GM18505 (cell line): Measurements from ENCODE around the gene TSPAN10.
A peak's percentile ranks its signal among the peaks of the same experiment; 100 is the strongest.

Experiments
- ATAC-seq: cut with Tn5 transposase; IDR thresholded peaks from one replicate; pipeline ENCODE4 v1.9.1; 2021; ENCODE audit not compliant: unreplicated experiment
- POLR2A ChIP-seq: IDR thresholded peaks from 4 replicates; pipeline ENCODE4 v1.6.1; 2011; ENCODE audit warnings: borderline replicate concordance; ENCODE audit not compliant: insufficient read depth, insufficient read length; ENCODE audit errors: extremely low read depth

The TSPAN10 gene

DNA sequence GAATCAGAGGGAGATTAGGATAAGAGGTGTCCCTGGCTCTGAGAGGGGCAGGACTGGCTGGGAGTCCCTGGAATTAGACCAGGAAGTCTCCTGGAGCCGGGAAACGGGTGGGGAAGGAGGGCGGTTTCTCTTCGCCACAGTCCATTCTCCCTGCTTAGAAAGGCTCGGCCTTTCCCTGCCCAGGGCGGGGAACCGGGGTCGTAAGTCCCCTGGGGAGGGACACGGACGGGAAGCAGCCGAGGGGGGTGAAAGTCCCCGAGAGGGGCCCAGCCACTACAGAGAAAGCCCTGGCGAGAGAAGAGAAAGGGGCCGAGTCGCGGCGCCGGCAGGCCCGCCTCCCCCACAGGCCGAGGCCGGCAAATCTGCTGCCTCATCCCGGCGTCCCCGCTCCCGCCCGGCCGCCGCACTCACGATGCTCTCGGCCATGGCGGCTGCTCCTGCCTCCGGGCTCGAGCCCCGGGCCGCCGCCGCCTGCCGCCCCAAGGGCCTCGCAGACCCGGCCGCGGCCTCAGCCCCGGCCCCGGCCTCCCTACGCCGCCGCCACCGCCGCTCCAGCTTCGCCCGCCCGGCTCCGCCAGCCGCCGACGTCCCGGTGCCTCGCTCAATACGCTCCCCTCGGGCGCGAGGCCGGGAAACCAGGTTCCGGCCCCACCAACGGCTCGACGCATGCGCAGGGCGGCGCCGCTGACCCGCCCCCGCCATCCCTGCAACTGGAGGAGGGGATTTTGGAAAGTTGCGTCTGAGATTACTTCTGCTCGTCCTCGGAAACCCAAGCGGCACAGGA is at the start of gene TSPAN10, which contains the start of gene NPLOC4:
Gene TSPAN10 (plus strand): TSS at position 692 of the 784 bp plus-strand sequence. CDS start 5,217 bp downstream, outside the sequence.
Gene NPLOC4 (minus strand): TSS at position 608 of the 784 bp plus-strand sequence. CDS start 182 bp downstream, at position 426.
- TF ChIP-seq POLR2A = peak; percentile 86
- ATAC-seq = peak; percentile 79

DNA sequence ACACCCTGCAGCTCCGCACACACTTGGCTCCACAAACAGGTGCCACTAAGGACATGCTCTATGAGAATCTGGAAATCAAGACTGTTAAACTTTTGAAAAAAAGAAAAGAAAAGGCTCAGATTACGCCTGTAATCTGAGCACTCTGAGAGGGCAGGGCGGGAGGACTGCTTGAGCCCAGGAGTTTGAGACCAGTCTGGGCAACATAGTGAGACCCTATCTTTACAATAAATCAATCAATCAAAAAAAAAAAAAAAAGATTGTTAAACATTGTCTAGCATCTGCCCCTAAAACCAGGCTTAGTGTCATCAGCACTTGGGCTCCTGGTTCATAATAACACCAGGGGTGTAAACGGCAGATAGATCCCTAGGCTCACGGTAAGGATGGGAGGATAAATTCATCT is 47.4 kb upstream of the TSPAN10 start:
- no peak for TF ChIP-seq POLR2A
- no peak for ATAC-seq

DNA sequence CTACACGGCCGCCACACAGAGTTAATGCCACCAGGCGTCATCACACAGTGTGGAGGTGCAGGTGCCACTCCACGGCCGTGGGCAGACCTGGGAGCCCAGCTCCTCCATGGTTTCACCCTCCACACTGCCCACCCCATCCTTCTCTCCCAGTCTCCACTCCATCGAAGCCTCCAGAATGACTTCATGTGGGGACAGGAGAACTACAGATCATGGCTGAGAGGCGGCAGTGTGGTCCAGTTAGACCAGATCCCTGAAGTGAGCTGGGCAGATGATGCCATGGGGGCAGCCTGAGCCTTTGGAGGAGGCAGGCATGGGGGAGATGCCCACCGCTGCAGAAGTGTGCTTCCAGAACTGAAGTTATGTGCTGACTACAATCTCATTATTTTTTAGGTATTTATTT is 46.9 kb upstream of the TSPAN10 start:
- ATAC-seq = no peak

DNA sequence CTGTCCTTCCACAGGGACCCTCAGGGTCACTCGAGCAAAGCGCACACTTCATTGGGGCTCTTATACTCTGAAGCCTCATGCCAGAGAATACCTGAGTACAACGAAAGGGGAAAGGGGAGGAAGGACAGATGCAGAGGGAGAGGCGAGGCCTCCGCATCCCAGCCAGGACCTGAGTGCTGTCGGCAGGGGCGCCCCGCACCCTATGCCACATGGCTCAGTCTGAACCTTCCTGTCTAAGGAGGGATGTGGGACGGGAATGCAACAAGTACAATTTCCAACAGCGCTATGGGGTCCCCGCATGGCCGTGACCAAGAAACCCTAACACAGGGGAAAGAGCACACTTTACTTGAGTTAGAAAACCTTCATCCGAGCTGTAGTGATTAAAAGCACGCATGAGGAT is 45.0 kb upstream of the TSPAN10 start:
- TF ChIP-seq POLR2A = no peak
- ATAC-seq = no peak

More for the DNA sequence above, 46.9 kb upstream of the TSPAN10 start:
- TF ChIP-seq POLR2A = no peak

DNA sequence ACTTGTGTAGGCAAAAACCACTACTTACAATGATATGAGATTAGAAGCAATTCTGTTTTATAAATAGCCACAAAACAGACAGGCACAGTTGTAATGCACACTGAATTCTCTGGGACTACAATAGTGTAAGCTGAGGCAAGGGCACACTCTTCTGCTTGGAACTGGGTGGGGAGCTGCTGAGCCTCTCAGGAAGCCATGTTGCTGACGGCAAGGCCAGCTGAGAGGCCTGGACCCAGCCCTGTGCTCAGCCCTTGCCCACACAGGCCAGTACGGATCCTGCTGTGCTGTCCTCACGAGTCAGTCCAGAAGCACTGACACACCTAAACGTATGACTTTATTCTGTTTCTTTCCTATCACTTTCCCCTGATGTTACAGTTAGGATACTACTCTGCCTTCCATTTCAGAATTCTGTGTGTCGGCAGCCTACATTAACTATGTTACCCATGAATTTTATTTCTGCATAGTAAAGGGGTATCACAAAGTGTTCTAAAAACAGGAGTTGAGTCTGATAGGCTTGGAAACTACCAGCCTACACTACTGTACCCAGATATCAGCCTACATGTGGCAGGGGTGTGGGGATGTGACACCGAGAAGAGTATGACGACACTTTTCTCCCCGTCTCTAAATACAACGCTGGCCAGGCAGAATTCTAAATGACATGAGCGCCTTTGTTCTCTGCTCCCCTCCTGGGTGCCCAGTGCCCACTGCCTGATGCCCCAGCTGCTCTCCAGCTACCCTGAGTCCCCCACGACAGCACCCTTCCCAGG is 43.7 kb upstream of the TSPAN10 start:
- TF ChIP-seq POLR2A = no peak
- ATAC-seq = no peak

DNA sequence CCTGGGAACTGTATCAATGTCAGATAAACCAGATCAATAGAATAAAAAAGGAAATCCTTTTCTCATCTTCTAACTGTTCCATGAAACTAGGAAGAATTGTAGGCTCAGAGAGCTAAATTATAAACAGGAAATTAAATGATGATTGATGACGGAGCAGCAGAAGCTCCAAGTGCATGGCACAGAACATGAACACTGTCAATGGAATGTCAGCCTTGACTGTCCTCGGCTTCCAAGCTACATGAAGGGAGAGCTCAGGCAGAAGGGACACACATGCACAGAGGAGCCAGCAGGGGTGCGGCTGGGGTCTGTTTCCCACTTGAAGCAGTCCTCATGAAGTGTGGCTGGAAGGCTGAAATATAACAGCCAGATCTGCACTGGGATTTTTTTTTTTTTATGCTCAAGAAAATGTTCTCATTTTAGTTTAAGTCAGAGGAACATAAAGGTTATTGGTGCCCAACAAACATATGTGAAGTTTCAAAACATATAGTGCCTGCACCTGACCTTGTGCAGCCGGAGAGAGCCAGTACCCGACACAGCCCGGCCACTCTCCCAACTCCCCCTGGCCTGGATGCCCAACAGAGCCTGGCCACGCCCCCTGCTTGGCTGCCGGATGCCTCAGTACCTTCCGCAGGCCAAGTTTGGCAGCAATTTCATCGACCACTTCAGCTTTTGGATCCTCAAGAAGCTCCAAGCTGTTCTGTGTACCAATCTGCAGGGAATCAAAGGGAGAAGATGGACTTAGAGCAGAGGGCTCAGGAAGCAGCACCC is 37.1 kb upstream of the TSPAN10 start:
- no peak for TF ChIP-seq POLR2A
- ATAC-seq = no peak

DNA sequence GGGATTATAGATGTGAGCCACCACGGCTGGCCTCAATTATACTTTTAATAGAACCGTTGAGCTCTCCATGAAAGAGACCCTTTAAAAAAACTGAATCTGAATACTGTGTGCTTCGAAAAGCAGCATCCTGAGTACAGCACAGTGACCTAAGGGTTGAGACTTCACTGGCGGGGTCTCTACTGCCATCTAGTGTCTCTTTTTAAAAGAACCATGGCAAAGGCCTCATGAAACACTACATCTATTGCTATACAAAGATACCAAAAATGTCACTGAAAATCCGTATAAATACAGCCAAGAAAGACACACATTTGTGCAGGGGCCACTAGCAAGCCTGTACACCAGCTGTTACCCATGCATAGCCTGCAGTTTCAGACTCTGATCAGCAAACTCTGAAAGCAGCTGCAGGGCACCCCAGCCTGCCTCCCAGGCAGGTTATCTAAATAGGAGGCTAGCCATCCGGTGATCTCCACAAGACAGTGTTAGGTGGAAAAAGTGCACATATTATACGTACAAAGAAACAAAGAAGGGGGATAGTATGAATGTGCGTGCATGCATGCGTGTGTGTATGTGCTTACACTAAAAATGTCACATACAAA is 35.4 kb upstream of the TSPAN10 start:
- TF ChIP-seq POLR2A = no peak
- ATAC-seq = no peak

DNA sequence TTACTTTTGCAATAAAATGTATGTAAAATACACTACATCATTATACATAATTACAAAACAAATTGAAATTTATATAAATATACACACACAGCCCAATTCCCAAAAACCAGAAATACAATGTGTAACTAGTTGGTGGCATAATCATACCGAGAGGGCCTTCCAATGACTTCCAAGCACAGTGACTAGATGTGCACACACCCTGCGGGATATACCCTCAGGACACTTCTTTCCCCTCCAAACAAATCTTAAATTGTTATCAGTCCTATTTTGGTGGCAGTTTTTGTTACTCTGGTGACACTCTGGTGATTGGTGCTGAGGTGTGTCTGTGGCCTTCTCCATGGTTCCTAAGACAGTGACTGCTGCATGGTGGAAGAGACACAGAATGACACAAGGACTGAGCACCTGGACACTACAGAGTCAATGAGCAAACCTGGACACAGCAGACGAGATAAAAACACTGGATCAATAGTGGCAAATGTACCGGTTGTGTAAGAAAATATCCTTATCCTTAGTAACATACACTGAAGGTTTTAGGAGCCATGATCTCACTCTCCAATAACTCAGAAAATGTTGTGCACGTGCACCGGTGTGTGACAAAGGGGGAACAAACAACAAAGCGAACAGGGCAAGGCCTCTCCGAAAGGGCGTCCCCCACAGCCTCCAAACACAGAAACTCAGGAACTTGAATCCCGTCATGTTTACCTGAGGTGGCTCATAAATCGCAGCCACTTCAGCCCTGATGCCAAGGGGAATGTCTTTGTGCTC is 33.0 kb upstream of the TSPAN10 start:
- TF ChIP-seq POLR2A = no peak
- ATAC-seq = no peak

DNA sequence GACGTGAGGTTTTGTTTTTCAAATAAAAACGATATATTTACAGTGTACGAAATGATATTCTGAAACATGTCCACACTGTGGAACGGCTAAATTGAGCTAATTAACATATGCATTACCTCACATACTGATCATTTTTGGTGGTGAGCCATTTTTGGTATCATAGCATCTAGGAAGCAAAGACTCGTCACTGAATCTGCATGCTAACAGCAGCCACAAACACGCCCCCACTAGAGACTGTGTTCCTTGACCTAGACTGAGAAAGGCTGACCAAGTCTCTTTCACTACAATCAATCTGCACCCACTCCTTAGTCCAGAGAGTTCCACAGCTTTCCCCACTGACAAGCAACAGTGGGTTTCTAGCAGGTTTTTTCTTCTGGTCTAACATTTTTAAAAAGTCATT is 29.6 kb upstream of the TSPAN10 start:
- ATAC-seq = no peak
- no peak for TF ChIP-seq POLR2A

DNA sequence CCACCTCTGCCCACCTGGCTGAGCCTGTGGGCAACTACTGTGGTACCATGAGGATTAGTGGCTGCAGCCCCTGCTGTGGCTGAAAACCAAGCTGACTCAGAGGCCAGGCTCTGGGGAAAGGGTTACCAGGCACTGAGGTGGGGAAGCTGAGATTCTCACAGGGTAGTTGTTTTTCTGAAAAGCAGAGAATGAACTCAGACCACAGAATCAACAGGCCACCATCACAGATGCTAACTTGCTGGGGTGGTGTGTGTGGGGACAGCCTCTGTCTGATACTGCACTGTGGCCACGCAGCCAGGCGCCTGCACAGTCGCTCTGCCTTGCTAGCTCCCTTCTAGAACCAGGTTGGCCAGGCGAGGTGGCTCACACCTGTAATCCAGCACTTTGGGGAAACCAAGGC is 28.9 kb upstream of the TSPAN10 start:
- no peak for ATAC-seq
- no peak for TF ChIP-seq POLR2A

DNA sequence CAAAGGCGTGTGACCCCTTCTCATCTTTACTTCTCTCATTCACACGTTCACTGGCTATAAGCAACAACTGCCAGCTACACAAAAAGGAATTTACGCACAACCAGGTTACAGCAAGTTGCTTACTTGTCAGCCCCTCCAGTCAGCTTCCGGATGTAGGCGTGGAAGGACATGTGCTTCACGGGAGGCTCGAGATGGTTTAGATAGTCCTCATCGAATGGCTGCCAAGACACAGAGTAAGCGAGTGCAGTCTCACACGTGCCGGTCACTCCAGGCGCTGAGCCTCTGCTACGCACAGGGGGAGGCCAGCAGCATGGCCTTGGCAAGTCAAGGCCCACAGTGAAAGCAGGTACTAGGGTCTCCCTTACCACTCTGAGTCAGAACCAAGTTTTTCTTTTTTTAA is 28.4 kb upstream of the TSPAN10 start:
- TF ChIP-seq POLR2A = no peak

More for the DNA sequence above, 28.4 kb upstream of the TSPAN10 start:
- no peak for ATAC-seq
